HFFc6 (cell line): ENCODE measurements around the gene ADGRA1. TPM values are rescaled to one million over a fixed set of nuclear protein-coding genes. Genes with fewer than 3 reads are reported as not detected.

Experiments used
- DNase-seq: peaks from one replicate; pipeline ENCODE4 v3.0.0-alpha.2; 2018
- H3K27ac Mint-ChIP-seq: 2 replicates; pipeline ENCODE4 v1.8.0; 2020; ENCODE audit warnings: mild to moderate bottlenecking, mixed read lengths
- H3K27me3 Mint-ChIP-seq: 2 replicates; pipeline ENCODE4 v1.8.0; 2021; ENCODE audit warnings: mild to moderate bottlenecking, moderate library complexity, mixed read lengths; ENCODE audit not compliant: insufficient read depth
- H3K36me3 Mint-ChIP-seq: 2 replicates; pipeline ENCODE4 v1.8.0; 2021; ENCODE audit warnings: low read depth, mixed read lengths
- H3K4me1 Mint-ChIP-seq: 2 replicates; pipeline ENCODE4 v1.8.0; 2020; ENCODE audit warnings: low read depth, mixed read lengths
- H3K4me3 Mint-ChIP-seq: 2 replicates; pipeline ENCODE4 v1.8.0; 2020; ENCODE audit warnings: mild to moderate bottlenecking, moderate library complexity, mixed read lengths
- H3K9me3 Mint-ChIP-seq: 2 replicates; pipeline ENCODE4 v1.8.0; 2020; ENCODE audit warnings: mild to moderate bottlenecking, mixed read lengths
- total RNA-seq, 6 experiments: library from RNA; stranded (reverse); fragmentation: NEBNext Ultra II Directional; extraction: Animal tissue kit (Norgen Biotek cat#: 25700); gene quantifications; 2 replicates in 1 of 6; 3 replicates in 5 of 6; pipeline ENCODE4 v1.2.3, GENCODE V29; 2021
- TF ChIP-seq, protein P1 (sequence below): fragments of 200-600 bp; sonication (generic); IDR thresholded peaks from 2 replicates; pipeline ENCODE4 v1.5.0; 2021; ENCODE audit warnings: antibody characterized with exemption, mild to moderate bottlenecking

ADGRA1 gene
- total RNA-seq, 6 experiments from 2014 or later: not detected

DNA sequence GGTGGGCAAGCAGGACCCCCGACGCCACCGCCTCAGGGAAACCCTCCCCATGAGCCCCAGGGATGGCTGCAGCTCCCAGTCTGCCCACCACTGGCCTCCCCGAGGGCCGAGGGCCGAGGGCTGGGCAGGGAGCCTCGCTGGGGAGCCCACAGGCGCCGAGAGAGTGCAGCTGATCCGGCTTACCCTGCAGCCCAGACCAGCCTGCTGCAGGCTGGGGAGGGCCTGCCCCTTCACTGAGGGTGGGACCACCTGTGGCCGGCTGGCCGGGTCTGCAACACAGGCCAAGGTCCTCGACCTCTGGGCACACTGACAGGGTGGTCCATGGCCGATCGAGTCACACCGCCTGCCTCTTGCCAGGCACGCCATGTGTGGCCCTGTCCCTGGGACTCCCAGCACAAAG is 27.3 kb upstream of the ADGRA1 start:
- peaks cover 34% of the 10 kb centered on the region for H3K9me3 Mint-ChIP-seq
- TF ChIP-seq, protein P1, sequence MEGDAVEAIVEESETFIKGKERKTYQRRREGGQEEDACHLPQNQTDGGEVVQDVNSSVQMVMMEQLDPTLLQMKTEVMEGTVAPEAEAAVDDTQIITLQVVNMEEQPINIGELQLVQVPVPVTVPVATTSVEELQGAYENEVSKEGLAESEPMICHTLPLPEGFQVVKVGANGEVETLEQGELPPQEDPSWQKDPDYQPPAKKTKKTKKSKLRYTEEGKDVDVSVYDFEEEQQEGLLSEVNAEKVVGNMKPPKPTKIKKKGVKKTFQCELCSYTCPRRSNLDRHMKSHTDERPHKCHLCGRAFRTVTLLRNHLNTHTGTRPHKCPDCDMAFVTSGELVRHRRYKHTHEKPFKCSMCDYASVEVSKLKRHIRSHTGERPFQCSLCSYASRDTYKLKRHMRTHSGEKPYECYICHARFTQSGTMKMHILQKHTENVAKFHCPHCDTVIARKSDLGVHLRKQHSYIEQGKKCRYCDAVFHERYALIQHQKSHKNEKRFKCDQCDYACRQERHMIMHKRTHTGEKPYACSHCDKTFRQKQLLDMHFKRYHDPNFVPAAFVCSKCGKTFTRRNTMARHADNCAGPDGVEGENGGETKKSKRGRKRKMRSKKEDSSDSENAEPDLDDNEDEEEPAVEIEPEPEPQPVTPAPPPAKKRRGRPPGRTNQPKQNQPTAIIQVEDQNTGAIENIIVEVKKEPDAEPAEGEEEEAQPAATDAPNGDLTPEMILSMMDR: no peak
- H3K27me3 Mint-ChIP-seq: peaks cover 2% of the 10 kb centered on the region; the same call in 1 of the 2 replicates
- no peak for DNase-seq
- H3K36me3 Mint-ChIP-seq: peaks cover 7% of the 10 kb centered on the region
- H3K27ac Mint-ChIP-seq: no peak overlapping the region
- H3K4me1 Mint-ChIP-seq: no peaks in the 10 kb centered on the region
- no peak overlapping the region for H3K4me3 Mint-ChIP-seq

DNA sequence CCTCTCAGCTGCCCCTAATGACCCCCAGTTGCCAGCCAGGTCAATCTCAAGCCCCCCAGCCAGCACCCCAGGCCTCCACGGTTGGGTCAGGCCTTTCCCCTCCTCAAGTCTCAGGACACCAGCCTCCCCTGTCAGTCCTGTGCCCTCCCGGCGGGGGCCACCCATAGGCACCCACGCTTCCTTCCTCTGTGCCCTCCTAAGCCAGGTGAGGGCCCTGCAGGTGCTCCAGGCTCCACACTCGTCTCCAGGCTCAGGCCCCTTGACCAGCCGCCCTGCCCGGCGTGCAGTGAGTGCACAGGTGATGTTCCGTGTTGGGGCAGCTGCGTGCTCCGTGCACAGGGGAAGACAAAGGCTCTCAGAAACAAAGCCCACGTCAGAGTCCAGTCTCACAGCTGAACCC is 26.8 kb upstream of the ADGRA1 start:
- H3K9me3 Mint-ChIP-seq: peaks cover 34% of the 10 kb centered on the region
- no peak for DNase-seq
- H3K4me3 Mint-ChIP-seq: no peak overlapping the region
- H3K36me3 Mint-ChIP-seq: peaks cover 7% of the 10 kb centered on the region
- H3K27ac Mint-ChIP-seq: no peak overlapping the region
- TF ChIP-seq, protein P1: no peak
- H3K27me3 Mint-ChIP-seq: peaks cover 2% of the 10 kb centered on the region; the same call in 1 of the 2 replicates
- H3K4me1 Mint-ChIP-seq: no peaks in the 10 kb centered on the region

DNA sequence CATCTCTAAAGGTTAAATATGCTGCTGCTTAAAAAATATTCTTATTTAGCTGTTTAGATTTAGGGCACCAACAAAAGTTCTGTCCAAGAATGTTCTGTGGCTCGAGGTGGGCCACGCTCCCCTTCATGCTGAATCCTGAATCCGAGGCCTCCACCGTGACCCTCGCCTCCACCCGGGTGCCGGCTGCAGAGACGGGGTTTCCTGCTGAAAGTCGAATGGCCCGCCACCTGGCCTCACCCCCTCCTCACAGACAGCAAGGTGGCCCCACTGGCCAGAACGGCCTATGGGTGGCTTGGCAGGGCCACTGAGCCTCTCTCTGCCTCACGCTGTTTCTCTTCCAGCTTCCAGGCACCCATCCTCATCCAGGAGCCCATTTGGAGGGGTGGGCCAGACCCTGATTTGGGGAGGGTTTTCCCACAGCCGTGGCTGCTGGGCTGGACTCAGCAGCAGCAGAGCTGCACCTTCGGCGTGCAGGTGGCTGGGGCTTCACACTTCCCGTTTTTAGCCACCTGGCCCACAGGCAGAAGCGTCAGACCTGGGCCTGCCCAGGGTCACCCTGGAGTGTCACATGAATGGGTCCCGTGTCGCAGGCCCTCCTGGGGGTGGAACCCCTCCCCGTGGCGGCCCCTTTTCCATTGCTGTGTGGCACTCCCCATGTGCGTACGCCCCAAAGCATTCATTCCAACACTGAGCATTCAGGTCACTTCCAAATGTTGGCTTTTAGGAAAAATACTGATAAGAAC is 26.3 kb upstream of the ADGRA1 start:
- Mint-ChIP-seq H3K9me3 (peaks cover 31% of the 10 kb centered on the region), H3K4me3 (no peak overlapping the region), H3K27me3 (peaks cover 2% of the 10 kb centered on the region; the same call in 1 of the 2 replicates), H3K36me3 (peaks cover 7% of the 10 kb centered on the region), H3K27ac (no peak overlapping the region), H3K4me1 (no peaks in the 10 kb centered on the region)
- no peak for DNase-seq
- TF ChIP-seq, protein P1: no peak

DNA sequence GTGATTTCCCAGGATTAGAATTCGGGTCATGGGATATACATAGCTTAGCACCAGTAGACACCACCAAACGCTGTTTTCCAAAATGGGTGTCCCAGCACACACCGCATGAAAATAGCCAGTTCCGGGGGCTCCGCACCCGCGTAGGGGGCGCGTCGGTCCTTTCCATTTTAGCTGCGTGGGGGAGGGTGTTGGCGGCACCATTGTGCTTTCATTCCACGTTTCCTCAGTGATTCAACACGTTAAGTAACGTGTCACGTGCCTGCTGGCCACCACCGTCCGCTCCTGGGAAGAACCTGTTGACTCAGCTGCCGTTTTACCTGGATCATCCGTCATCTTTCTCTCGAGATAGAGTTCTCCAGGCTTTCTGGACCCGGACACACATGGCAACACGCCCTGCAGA is 25.6 kb upstream of the ADGRA1 start:
- no peak for DNase-seq
- no peaks in the 10 kb centered on the region for H3K4me1 Mint-ChIP-seq
- H3K27ac Mint-ChIP-seq: no peak overlapping the region
- H3K27me3 Mint-ChIP-seq: peaks cover 2% of the 10 kb centered on the region; the same call in 1 of the 2 replicates
- TF ChIP-seq, protein P1: no peak
- H3K4me3 Mint-ChIP-seq: no peak overlapping the region
- H3K9me3 Mint-ChIP-seq: peaks cover 29% of the 10 kb centered on the region
- peaks cover 7% of the 10 kb centered on the region for H3K36me3 Mint-ChIP-seq

DNA sequence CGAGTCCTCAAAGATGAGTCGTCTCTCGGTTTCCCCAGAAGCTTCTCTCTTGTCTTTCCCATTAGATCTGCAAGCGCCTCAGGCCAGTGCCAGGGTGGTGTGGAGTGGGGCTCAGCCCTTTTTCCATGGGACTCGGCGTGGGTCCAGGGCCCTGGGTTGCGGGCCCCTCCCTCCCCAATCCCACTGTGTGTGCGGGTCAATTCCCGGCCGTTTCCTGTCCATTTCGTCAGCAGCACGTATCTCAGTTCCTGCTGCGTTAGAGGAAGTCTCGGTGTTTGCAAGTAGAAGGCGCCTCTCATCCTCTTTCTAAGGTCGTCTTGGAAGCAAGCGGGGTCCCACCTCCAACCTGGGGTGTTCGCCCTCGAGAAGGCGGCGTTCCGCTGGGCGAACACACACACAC is 25.1 kb upstream of the ADGRA1 start:
- Mint-ChIP-seq H3K27ac (no peak overlapping the region), H3K36me3 (peaks cover 7% of the 10 kb centered on the region), H3K4me3 (no peak overlapping the region), H3K4me1 (no peaks in the 10 kb centered on the region), H3K27me3 (peaks cover 2% of the 10 kb centered on the region; the same call in 1 of the 2 replicates), H3K9me3 (peaks cover 29% of the 10 kb centered on the region)
- DNase-seq: no peak
- TF ChIP-seq, protein P1: no peak
